Measurements from ENCODE around the gene PLA2G4E.

Gene PLA2G4E

GRCh38 chr15:41992803-41993190 lies 28.0 kb downstream of the PLA2G4E start:
- DNase-seq (ENCODE audit: low spot score), result no peak

- no peak for DNase-seq (ENCODE audit: low spot score)
These were observed 28.6 kb downstream of the PLA2G4E start for GRCh38 chr15:41992151-41992802.

- DNase-seq (ENCODE audit: low spot score), result no peak
These were observed 30.2 kb downstream of the PLA2G4E start for GRCh38 chr15:41990691-41991090.

GRCh38 chr15:41990243-41990605 lies 30.6 kb downstream of the PLA2G4E start:
- DNase-seq (ENCODE audit: low spot score), result no peak

GRCh38 chr15:41989573-41990242 lies 31.1 kb downstream of the PLA2G4E start:
- peak; percentile 91 for DNase-seq (ENCODE audit: low spot score)

GRCh38 chr15:41988896-41989572 lies 31.8 kb downstream of the PLA2G4E start:
- peak; percentile 31 for DNase-seq (ENCODE audit: low spot score)

- DNase-seq (ENCODE audit: low spot score), result no peak
These were observed 32.9 kb downstream of the PLA2G4E start for GRCh38 chr15:41987925-41988275.

- peak; percentile 17 for DNase-seq (ENCODE audit: low spot score)
These were observed 33.5 kb downstream of the PLA2G4E start for GRCh38 chr15:41987246-41987924.

- DNase-seq (ENCODE audit: low spot score), result peak; percentile 48
These were observed 35.3 kb downstream of the PLA2G4E start for GRCh38 chr15:41985236-41986160.

GRCh38 chr15:41984622-41985021 lies 36.2 kb downstream of the PLA2G4E start:
- DNase-seq (ENCODE audit: low spot score), result peak; percentile 33

GRCh38 chr15:41983621-41984571 lies 36.9 kb downstream of the PLA2G4E start:
- DNase-seq (ENCODE audit: low spot score), result peak; percentile 40

GRCh38 chr15:41983221-41983620 lies 37.6 kb downstream of the PLA2G4E start:
- DNase-seq (ENCODE audit: low spot score), result peak; percentile 22

- peak; percentile 37 for DNase-seq (ENCODE audit: low spot score)
These were observed 38.5 kb downstream of the PLA2G4E start for GRCh38 chr15:41982133-41982930.

GRCh38 chr15:41981371-41982132 lies 39.3 kb downstream of the PLA2G4E start:
- peak; percentile 34 for DNase-seq (ENCODE audit: low spot score)

GRCh38 chr15:41980654-41981323 lies 40.1 kb downstream of the PLA2G4E start:
- DNase-seq (ENCODE audit: low spot score), result peak; percentile 31

- DNase-seq (ENCODE audit: low spot score), result peak; percentile 40
These were observed 41.2 kb downstream of the PLA2G4E start for GRCh38 chr15:41979493-41980266.

- no peak for DNase-seq (ENCODE audit: low spot score)
These were observed 42.3 kb downstream of the PLA2G4E start for GRCh38 chr15:41978534-41978933.
